Stimulated activated CD4-positive, alpha-beta T cell treated with anti-CD3 and anti-CD28 coated beads, Interleukin-12 subunit alpha, Interleukin-12 subunit beta, amount 100 ng/mL, for 24 hours (primary cell): ENCODE measurements around the gene DHH.
A peak's percentile ranks its signal among the peaks of the same experiment; 100 is the strongest.
"Not testable (repeated sequence)": the region's sequence is repeated elsewhere in the genome, so short reads cannot be mapped to it uniquely, and the experiment has no call there.

ENCODE experiments used
- DNase-seq, 2 experiments: peaks; one replicate each; pipeline ENCODE4 v3.0.0-alpha.2; 2020; ENCODE audit warnings: low read depth in 2 of 2

Gene DHH

DNA sequence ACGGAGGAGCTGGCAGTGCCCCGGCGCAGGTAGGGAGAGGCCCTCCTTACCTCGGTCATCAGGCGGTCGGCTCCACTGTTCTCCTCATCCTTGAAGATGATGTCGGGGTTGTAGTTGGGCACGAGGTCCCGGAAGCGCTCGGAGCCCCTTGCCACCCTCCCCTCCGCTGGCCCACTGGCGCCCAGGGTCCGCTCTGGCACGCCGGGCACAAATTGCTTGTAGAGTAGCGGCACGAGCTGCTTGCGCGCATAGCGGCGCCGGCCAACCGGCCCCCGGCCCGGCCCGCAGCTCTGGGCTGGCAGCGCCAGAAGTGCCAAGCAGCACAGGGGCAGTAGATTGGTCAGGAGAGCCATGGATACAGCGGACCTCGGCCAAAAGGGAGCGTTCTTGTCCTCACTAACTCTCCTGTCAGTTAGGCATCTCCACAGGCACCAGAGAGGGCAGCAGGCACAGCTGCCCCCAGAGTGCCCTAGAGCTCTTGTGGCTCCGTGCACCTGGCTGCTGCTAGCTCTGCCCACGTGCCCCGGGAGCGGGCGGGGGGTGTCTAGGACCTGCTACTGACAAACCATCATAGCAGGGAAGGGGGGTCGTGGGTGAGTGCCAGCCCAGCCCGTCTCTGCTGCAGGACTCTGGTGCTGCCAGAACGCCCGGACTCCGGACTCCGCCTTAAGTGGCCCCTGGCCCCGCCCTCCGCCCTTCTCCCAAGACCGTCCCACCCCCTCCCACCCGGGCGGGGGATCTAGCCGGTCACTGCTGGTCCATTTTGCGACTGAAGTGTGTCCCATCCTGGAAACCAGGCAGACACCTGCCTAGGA, at the start of gene DHH:
Gene DHH (minus strand): TSS at position 642 of the 815 bp plus-strand sequence. CDS start 289 bp downstream, at position 353.
- no peak for DNase-seq

DNA sequence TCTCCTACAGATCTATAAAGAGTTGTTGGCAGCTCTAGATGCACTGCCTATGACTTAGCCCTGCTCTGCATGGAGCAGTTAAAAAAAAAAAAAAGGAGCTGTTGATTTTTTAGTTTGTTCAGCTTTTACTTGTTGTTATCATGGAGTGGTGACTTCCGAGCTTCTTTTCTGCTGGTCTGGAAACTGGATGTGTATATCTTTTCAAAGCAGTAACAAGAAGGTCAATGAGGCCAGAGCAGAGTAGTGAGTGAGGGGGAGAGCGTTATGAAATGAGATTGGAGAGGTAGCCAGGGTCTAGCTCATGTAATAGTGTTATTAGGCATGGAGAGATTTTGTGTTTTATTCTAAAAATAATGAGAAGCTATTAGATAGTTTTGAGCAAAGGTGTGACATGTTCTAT, 49.8 kb upstream of the DHH start:
- no peak for DNase-seq

GRCh38 chr12:49138999-49139398, 44.4 kb upstream of the DHH start:
- no peak for DNase-seq

- DNase-seq = no peak
These were observed 44.0 kb upstream of the DHH start for GRCh38 chr12:49138587-49138986.

DNA sequence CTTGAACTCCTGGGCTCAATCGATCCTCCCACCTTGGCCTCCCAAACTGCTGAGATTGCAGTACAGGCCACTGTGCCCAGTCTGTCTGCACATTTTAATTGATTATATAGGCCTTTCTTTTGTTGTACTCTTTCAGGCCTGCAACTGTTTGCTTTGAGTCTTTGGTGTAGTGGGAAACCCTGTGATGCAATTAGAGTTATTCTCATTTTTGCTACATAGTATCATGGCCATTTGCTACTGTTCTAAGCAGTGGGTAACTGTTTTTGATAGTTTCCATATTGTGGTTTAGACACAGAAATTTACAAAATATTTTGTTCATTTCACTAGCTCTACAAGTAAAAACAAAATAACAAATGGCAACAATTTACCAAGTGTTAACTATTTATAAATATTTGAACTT, 42.9 kb upstream of the DHH start:
- no peak for DNase-seq

DNA sequence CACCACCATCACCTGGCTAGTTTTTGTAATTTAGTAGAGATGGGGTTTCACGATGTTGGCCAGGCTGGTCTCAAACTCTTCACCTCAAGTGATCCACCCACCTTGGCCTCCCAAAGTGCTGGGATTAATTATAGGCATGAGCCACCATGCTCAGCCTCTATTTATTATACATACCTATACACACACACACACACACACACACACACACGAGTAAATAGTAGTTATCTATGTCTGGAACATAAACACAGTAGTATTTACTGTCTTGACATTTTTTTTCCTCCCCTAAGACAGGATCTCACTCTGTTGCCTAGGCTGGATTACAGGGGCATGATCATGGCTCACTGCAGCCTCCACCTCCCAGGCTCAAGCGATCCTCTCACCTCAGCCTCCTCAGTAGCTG, 42.4 kb upstream of the DHH start:
- DNase-seq = not testable (repeated sequence)

GRCh38 chr12:49133590-49133989, 39.0 kb upstream of the DHH start:
- DNase-seq = no peak

- DNase-seq = no peak
These were observed 38.4 kb upstream of the DHH start for GRCh38 chr12:49133014-49133413.

- DNase-seq = no peak
These were observed 37.4 kb upstream of the DHH start for GRCh38 chr12:49131894-49132461.

DNA sequence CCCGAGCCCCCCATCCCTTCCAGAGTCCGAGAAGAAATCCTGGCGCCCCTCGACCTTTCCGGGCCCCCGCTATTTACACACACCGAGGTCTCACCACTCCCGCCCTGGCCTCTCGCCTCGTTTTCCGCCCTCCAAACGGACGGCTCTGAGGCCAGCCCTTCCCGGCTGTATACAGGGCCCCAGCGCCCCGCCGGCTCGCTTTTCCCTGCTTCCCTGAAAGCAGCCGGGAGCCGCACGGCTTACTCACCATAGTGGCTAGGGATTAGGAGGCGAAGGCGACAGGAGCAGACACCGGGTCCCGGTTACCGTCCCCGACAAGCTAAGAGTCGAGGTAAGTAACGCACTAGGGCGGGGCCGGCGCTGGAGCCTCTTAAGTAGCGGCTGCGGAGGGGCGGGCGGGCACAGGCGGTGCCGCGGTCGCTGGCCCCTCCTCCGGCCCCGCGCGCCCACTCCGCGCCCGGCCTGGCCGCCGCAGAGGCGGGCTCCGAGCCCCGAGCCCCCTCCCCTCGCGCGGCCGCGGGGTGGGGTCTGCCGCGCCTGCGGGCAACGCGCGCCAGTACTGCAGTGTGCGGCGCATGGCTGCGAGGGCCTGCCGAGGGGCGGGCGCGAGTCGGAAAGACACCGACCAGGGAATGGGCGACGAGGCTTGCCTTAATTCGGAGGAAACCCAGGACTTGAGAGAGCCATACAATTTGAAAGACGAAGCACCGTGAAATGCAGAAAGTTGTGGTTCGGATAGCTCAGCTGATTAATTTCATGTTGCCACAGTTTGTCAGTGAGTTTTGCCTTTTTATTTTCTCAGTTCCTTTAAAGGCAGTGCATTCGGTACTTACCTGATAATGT, 36.7 kb upstream of the DHH start, which contains the start of gene TUBA1B:
Gene TUBA1B (minus strand): TSS at position 345 of the 843 bp plus-strand sequence. CDS start 95 bp downstream, at position 250.
- DNase-seq = peak; percentile 83 to 84

DNA sequence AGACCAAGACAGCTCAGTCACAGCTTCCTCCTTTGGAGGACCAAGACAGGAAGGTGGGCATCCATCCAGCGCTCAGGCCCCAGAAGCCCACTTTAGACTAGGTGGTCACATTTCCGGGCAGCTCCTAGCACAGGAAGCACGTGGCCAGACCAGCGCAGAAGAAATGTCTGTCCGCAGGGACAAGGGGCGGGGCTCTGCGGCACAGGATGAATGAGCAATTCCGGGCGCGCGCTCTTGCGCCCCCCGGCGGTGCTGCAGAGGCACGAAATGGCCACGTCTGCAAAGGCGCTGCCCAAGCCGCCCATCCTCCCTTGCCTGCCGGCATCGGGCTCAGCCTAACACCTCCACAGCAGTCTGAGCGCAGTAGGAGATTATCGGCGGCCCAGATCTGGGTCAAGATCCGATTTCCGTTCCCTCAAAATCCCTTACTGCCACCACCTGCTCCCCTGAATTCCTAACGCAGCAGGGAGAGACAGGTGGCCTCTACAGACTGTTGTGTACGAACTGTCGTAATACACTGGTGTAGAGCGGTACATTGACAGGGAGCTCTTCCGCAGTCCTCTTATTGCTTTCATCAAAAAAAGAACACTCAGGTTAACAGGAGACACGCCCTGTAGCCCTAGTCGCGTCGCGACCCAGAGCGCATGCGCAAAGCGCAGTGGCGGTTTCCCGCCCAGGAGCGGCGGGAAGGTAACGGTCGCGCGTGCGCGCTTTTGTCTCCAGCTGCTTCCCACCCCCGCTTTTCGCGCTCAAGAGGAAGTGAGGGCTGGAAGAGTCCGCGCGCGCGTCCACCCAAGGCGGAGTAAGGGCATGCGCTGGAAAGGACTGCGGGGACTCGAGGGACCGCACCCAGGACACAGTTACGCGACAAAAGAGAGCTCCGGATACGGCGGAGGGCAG, 35.8 kb upstream of the DHH start:
- peak; percentile 85 to 88 for DNase-seq

GRCh38 chr12:49129332-49130150, 34.9 kb upstream of the DHH start:
- DNase-seq = no peak

DNA sequence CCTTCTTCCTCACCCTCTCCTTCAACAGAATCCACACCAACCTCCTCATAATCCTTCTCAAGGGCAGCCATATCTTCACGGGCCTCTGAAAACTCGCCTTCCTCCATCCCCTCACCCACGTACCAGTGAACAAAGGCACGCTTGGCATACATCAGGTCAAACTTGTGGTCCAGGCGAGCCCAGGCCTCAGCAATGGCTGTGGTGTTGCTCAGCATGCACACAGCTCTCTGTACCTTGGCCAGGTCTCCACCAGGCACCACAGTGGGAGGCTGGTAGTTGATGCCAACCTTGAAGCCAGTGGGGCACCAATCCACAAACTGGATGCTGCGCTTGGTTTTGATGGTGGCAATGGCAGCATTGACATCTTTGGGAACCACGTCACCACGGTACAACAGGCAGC, 33.4 kb upstream of the DHH start:
- not testable (repeated sequence) for DNase-seq

GRCh38 chr12:49126852-49127763, 32.5 kb upstream of the DHH start:
- no peak for DNase-seq

- no peak for DNase-seq
These were observed 26.6 kb upstream of the DHH start for GRCh38 chr12:49121047-49121696.

DNA sequence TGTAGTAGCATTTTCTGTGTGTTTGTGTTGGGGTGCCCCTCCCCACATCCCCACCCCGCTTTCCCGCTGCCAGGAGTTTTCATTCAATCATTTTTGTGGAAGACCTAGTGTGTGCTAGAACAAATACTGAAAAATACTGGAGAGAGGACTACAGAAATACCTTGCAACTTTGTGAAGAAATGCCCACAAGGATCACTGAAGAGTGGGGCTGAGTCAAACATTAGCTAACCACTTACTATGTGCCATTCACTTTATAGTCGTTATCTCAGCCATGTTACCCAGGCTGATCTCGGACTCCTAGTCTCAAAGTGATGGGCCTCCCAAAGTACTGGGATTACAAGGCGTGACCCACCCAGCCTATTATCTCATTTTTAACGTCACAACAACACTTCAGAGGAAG, 16.6 kb upstream of the DHH start:
- DNase-seq = no peak

DNA sequence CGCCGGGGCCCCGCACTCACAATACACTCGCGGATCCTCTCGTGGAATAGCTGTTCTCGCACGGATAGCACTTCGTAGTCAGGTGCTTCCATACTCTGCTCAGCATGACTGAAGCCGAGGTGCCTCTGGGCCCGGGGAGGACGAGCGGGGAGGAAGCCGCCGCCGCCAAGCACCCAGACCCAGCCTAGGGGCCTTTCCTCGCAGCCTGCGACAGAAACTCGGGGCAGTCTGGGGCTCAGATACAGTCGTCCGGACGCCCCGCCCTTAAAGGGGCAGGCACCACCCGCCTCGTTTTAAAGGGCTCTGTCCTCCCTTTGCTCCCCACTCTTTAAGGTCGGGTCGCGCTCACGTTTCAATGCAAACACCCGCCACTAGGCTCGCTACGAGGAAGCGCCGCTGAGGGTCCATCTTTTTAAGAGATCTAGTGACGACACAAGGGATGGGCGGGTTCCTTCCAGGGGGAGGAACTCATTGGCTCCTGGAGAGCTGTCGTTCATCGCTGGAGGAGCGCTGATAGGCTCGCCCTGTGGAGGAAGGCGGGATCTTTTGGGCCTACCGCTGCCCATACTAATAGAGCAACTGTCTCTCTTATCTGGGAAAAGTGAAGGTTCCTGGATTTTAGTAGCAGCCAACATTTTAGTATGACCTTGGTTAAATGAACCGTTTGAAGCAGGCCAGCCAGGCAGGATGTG, 16.0 kb upstream of the DHH start, which contains the start of gene LMBR1L:
Gene LMBR1L (minus strand): TSS at position 384 of the 692 bp plus-strand sequence. CDS start 292 bp downstream, at position 92.
- DNase-seq = peak; percentile 89 to 94
